SK-N-SH treated with all-trans-retinoic acid at 6 μM for 48 hours (cell line): ENCODE data around the gene PLA2G15.

Experiments
- ATAC-seq: fragments of 200-7000 bp; cut with Tn5 transposase; 3 replicates; pipeline ENCODE4 v1.9.1; 2020; ENCODE audit warnings: mild to moderate bottlenecking, moderate library complexity
- CSDC2 ChIP-seq: fragments of 250-450 bp; sonication (Bioruptor Pico); IDR thresholded peaks from 2 replicates; pipeline ENCODE4 v1.5.0; 2020; ENCODE audit warnings: mild to moderate bottlenecking, moderate library complexity
- ESRRG ChIP-seq: fragments of 250-450 bp; sonication (Bioruptor Pico); IDR thresholded peaks from 2 replicates; pipeline ENCODE4 v1.6.1; 2021; ENCODE audit warnings: mild to moderate bottlenecking
- GLIS3 ChIP-seq: fragments of 250-450 bp; sonication (Bioruptor Pico); IDR thresholded peaks from 2 replicates; pipeline ENCODE4 v1.5.0; 2020; ENCODE audit warnings: mild to moderate bottlenecking, moderate library complexity
- OSR1 ChIP-seq: fragments of 250-450 bp; sonication (Bioruptor Pico); IDR thresholded peaks from 2 replicates; pipeline ENCODE4 v1.8.0; 2022; ENCODE audit warnings: moderate library complexity, mild to moderate bottlenecking, inconsistent platforms
- PATZ1 ChIP-seq: fragments of 250-450 bp; sonication (Bioruptor Pico); IDR thresholded peaks from 2 replicates; pipeline ENCODE4 v1.8.0; 2020; ENCODE audit warnings: mild to moderate bottlenecking, moderate library complexity, borderline replicate concordance
- POU6F1 ChIP-seq: fragments of 250-450 bp; sonication (Bioruptor Pico); IDR thresholded peaks from 2 replicates; pipeline ENCODE4 v1.8.0; 2021; ENCODE audit warnings: low read depth, mild to moderate bottlenecking, moderate library complexity, borderline replicate concordance
- PPARA ChIP-seq: fragments of 250-450 bp; sonication (Bioruptor Pico); IDR thresholded peaks from 2 replicates; pipeline ENCODE4 v1.5.0; 2020; ENCODE audit warnings: mild to moderate bottlenecking, borderline replicate concordance
- RARB ChIP-seq: fragments of 250-450 bp; sonication (Bioruptor Pico); IDR thresholded peaks from 2 replicates; pipeline ENCODE4 v1.8.0; 2021; ENCODE audit warnings: mild to moderate bottlenecking, moderate library complexity
- TCF4 ChIP-seq: fragments of 250-450 bp; sonication (Bioruptor Pico); IDR thresholded peaks from 2 replicates; pipeline ENCODE4 v1.8.0; 2021; ENCODE audit warnings: mild to moderate bottlenecking, moderate library complexity, borderline replicate concordance
- TOX ChIP-seq: fragments of 250-450 bp; sonication (Bioruptor Pico); IDR thresholded peaks from 2 replicates; pipeline ENCODE4 v1.8.0; 2021; ENCODE audit warnings: mild to moderate bottlenecking, moderate library complexity, borderline replicate concordance
- TSHZ2 ChIP-seq: fragments of 250-450 bp; sonication (Bioruptor Pico); IDR thresholded peaks from 2 replicates; pipeline ENCODE4 v1.5.0; 2020; ENCODE audit warnings: mild to moderate bottlenecking, moderate library complexity
- ZC3H10 ChIP-seq: fragments of 250-450 bp; sonication (Bioruptor Pico); IDR thresholded peaks from 2 replicates; pipeline ENCODE4 v1.5.1; 2021; ENCODE audit warnings: mild to moderate bottlenecking, moderate library complexity
- ZFP3 ChIP-seq: fragments of 250-450 bp; sonication (Bioruptor Pico); IDR thresholded peaks from 2 replicates; pipeline ENCODE4 v1.5.0; 2020; ENCODE audit warnings: mild to moderate bottlenecking, moderate library complexity
- ZFP30 ChIP-seq: fragments of 450-650 bp; formaldehyde crosslinking; IDR thresholded peaks from 2 replicates; pipeline ENCODE4 v1.5.0; 2022; ENCODE audit warnings: mild to moderate bottlenecking, moderate library complexity
- ZNF565 ChIP-seq: fragments of 450-650 bp; formaldehyde crosslinking; conservative IDR thresholded peaks from 2 replicates; pipeline ENCODE4 v1.5.0; 2020; ENCODE audit warnings: low read depth, mild to moderate bottlenecking, moderate library complexity
- ZNF8 ChIP-seq: fragments of 450-650 bp; formaldehyde crosslinking; IDR thresholded peaks from 2 replicates; pipeline ENCODE4 v1.5.0; 2020; ENCODE audit warnings: mild to moderate bottlenecking, moderate library complexity

Gene PLA2G15

GRCh38 chr16:68299571-68300453 lies 54.6 kb downstream of the PLA2G15 start (continued):
- TF ChIP-seq TSHZ2 (no peak), PATZ1 (CRISPR knock-in tag) (no peak)
- TF ChIP-seq, all 23 proteins: peak for 0

DNA sequence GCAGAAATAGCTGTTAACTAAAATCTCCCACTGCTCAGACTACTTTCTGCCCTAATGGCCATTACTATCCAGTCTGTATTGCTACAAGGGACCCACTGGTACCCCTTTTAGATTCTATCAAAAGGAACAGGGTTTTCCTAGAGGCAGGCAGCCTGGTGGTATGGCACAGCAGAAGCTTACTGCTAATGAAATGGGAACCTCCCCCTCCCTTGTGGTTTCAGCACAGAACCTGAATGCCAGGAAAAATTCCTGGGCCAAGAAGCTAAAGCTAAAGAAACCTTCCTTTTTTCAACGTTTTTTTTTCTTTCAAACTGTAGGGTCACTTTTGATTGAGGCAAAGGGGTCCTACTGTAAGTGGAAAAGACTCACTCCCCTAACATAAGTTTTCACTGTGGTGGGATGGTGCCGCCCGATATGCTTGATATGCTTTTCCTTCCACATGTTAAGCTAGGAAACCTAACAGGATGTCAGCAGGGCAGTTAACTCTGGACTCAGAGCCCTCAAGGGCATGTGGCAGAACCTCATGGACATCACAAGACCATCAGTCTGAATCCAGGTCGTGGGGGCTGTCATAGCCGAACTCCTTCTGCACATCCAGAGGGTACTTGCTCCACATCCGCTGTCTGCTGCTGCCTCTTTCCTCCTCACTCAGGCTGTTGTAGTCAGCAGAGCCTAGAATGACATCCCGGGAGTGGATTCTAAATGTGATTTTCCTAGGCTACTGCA lies 55.7 kb downstream of the PLA2G15 start:
- no peak for ATAC-seq
- TF ChIP-seq PPARA (no peak), RARB (CRISPR knock-in tag) (no peak), TOX (CRISPR knock-in tag) (no peak), ESRRG (CRISPR knock-in tag) (no peak), PATZ1 (CRISPR knock-in tag) (no peak), ZFP30 (CRISPR knock-in tag) (no peak), ZC3H10 (CRISPR knock-in tag) (no peak), CSDC2 (CRISPR knock-in tag) (no peak), TSHZ2 (no peak), ZNF8 (CRISPR knock-in tag) (no peak)

DNA sequence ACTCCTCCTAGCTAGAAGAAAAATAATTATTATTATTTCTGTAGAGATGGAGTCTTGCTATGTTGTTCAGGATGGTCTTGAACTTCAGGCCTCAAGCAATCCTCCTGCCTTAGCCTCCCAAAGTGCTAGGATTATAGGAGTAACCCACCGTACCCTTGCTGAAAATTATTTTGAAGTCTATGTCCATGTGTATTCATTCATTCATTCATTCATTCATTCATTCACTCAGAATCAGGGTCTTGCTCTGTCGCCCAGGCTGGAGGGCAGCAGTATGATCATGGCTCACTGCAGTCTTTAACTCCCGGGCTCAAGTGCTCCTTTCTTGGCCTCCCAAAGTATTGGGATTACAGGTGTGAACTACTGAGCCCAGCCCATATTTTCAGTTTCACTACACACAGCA lies 61.5 kb downstream of the PLA2G15 start:
- no peak for ATAC-seq
- TF ChIP-seq ZNF565 (CRISPR knock-in tag): no peak
- TF ChIP-seq OSR1 (CRISPR knock-in tag): no peak
- TF ChIP-seq GLIS3 (CRISPR knock-in tag): no peak
- TF ChIP-seq TCF4 (CRISPR knock-in tag): no peak
- no peak for TF ChIP-seq CSDC2 (CRISPR knock-in tag)
- no peak for TF ChIP-seq ZFP30 (CRISPR knock-in tag)
- no peak for TF ChIP-seq TOX (CRISPR knock-in tag)
- no peak for TF ChIP-seq PATZ1 (CRISPR knock-in tag)
- TF ChIP-seq ZFP3 (CRISPR knock-in tag): no peak
- no peak for TF ChIP-seq POU6F1 (CRISPR knock-in tag)
- no peak for TF ChIP-seq TSHZ2
